ENCODE data around the gene ALPG.

GRCh38 chr2:232436381-232437194 is 29.9 kb downstream of the ALPG start:
- no peak for TF ChIP-seq CTCF (IDR thresholded peaks at IDR 0.05)
- no peak for TF ChIP-seq EZH2phosphoT487 (IDR thresholded peaks at IDR 0.05)
